ENCODE measurements around the gene KRTAP12-1. TPM values are rescaled to one million over a fixed set of nuclear protein-coding genes. Genes with fewer than 3 reads are reported as not detected.

KRTAP12-1 gene
- total RNA-seq, 2 experiments from 2014 or later: not detected

- ATAC-seq (ENCODE audit: poor library complexity) (no peak), DNase-seq (no peak)
- Histone ChIP-seq H3K27me3 (ENCODE audit: control insufficient read depth in 1 of 2, insufficient read depth in 2 of 2, low read length in 2 of 2) (peaks cover 17 to 33% of the 10 kb centered on the region in 2 experiments), H3K36me3 (ENCODE audit: insufficient read depth, low read length) (no peaks in the 10 kb centered on the region), H3K27ac (ENCODE audit: low read depth in 1 of 2, low read length in 2 of 2) (no peak overlapping the region), H3K4me1 (ENCODE audit: insufficient read depth, low read length) (peaks cover 17% of the 10 kb centered on the region), H3K9me3 (ENCODE audit: control insufficient read depth in 1 of 2, insufficient read depth in 1 of 2, low read length in 2 of 2) (peaks cover 0 to 17% of the 10 kb centered on the region in 2 experiments), H3K4me3 (ENCODE audit: low read length) (no peak overlapping the region)
- no peak overlapping the region for H3K4me3 Mint-ChIP-seq
- peaks cover 56% of the 10 kb centered on the region for H3K27me3 Mint-ChIP-seq
- no peaks in the 10 kb centered on the region for H3K36me3 Mint-ChIP-seq (ENCODE audit: low read depth)
- peaks cover 10% of the 10 kb centered on the region for H3K4me1 Mint-ChIP-seq (ENCODE audit: low read depth)
- intact Hi-C loops (cut with DNase I, micrococcal nuclease): no loop called here
- no peaks in the 10 kb centered on the region for H3K9me3 Mint-ChIP-seq
- ChIA-PET POLR2A (no interaction called here), CTCF (no interaction called here)
- H3K27ac Mint-ChIP-seq: no peak overlapping the region
- TF ChIP-seq CTCF (IDR thresholded peaks at IDR 0.05): no peak
These were observed 45.4 kb upstream of the KRTAP12-1 start for GRCh38 chr21:44727321-44727720.

GRCh38 chr21:44726826-44727225, 44.9 kb upstream of the KRTAP12-1 start:
- Mint-ChIP-seq H3K9me3 (no peaks in the 10 kb centered on the region), H3K27me3 (peaks cover 56% of the 10 kb centered on the region), H3K4me1 (ENCODE audit: low read depth) (peaks cover 10% of the 10 kb centered on the region), H3K36me3 (ENCODE audit: low read depth) (no peaks in the 10 kb centered on the region), H3K4me3 (no peak overlapping the region), H3K27ac (no peak overlapping the region)
- intact Hi-C loops (cut with DNase I, micrococcal nuclease): no loop called here
- DNase-seq (no peak), ATAC-seq (ENCODE audit: poor library complexity) (no peak)
- TF ChIP-seq CTCF (IDR thresholded peaks at IDR 0.05): no peak
- Histone ChIP-seq H3K4me1 (ENCODE audit: insufficient read depth, low read length) (peaks cover 17% of the 10 kb centered on the region), H3K4me3 (ENCODE audit: low read length) (no peak overlapping the region), H3K36me3 (ENCODE audit: insufficient read depth, low read length) (no peaks in the 10 kb centered on the region), H3K9me3 (ENCODE audit: control insufficient read depth in 1 of 2, insufficient read depth in 1 of 2, low read length in 2 of 2) (peaks cover 0 to 17% of the 10 kb centered on the region in 2 experiments), H3K27me3 (ENCODE audit: control insufficient read depth in 1 of 2, insufficient read depth in 2 of 2, low read length in 2 of 2) (peaks cover 17 to 33% of the 10 kb centered on the region in 2 experiments), H3K27ac (ENCODE audit: low read depth in 1 of 2, low read length in 2 of 2) (no peak overlapping the region)
- POLR2A ChIA-PET: no interaction called here
- CTCF ChIA-PET: no interaction called here

DNA sequence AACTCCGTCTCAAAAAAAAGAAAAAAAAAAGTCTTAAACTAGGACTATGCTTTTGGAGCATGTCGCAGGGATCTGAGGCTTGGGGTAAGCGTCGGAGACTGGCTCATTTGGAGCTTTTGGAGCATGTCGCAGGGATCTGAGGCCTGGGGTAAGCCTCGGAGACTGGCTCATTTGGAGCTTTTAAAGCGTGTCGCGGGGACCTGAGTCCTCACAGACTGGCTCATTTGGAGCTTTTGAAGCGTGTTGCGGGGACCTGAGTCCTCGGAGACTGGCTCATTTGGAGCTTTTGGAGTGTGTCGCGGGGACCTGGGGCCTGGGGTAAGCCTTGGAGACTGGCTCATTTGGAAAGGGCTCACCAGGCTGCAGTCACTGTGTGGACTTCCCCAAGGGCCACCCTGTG, 43.0 kb upstream of the KRTAP12-1 start:
- intact Hi-C loops (cut with DNase I, micrococcal nuclease): loop anchor here in 1 of 2 experiments (5.0 kb wide), 1 partner anchor 108 kb away; no protein-coding TSS in a partner anchor
- ChIA-PET POLR2A (no interaction called here), CTCF (no interaction called here)
- DNase-seq (no peak), ATAC-seq (ENCODE audit: poor library complexity) (no peak)
- Mint-ChIP-seq H3K27ac (no peak overlapping the region), H3K9me3 (no peaks in the 10 kb centered on the region), H3K4me1 (ENCODE audit: low read depth) (peaks cover 10% of the 10 kb centered on the region), H3K27me3 (peaks cover 51% of the 10 kb centered on the region), H3K36me3 (ENCODE audit: low read depth) (no peaks in the 10 kb centered on the region), H3K4me3 (no peak overlapping the region)
- Histone ChIP-seq H3K9me3 (ENCODE audit: control insufficient read depth in 1 of 2, insufficient read depth in 1 of 2, low read length in 2 of 2) (peaks cover 0 to 17% of the 10 kb centered on the region in 2 experiments), H3K27ac (ENCODE audit: low read depth in 1 of 2, low read length in 2 of 2) (no peak overlapping the region), H3K36me3 (ENCODE audit: insufficient read depth, low read length) (no peaks in the 10 kb centered on the region), H3K4me1 (ENCODE audit: insufficient read depth, low read length) (peaks cover 17% of the 10 kb centered on the region), H3K27me3 (ENCODE audit: control insufficient read depth in 1 of 2, insufficient read depth in 2 of 2, low read length in 2 of 2) (peaks cover 17 to 33% of the 10 kb centered on the region in 2 experiments), H3K4me3 (ENCODE audit: low read length) (no peak overlapping the region)
- no peak for TF ChIP-seq CTCF (IDR thresholded peaks at IDR 0.05)
